ENCODE results near the gene DRD1.

The DRD1 gene

GRCh38 chr5:175394601-175395000 is 49.4 kb downstream of the DRD1 start:
- no peak overlapping the region for H3K27ac ChIP-seq
- TF ChIP-seq ZFX (IDR thresholded peaks at IDR 0.05; ENCODE audit: borderline replicate concordance): no peak
- TF ChIP-seq, protein P1, sequence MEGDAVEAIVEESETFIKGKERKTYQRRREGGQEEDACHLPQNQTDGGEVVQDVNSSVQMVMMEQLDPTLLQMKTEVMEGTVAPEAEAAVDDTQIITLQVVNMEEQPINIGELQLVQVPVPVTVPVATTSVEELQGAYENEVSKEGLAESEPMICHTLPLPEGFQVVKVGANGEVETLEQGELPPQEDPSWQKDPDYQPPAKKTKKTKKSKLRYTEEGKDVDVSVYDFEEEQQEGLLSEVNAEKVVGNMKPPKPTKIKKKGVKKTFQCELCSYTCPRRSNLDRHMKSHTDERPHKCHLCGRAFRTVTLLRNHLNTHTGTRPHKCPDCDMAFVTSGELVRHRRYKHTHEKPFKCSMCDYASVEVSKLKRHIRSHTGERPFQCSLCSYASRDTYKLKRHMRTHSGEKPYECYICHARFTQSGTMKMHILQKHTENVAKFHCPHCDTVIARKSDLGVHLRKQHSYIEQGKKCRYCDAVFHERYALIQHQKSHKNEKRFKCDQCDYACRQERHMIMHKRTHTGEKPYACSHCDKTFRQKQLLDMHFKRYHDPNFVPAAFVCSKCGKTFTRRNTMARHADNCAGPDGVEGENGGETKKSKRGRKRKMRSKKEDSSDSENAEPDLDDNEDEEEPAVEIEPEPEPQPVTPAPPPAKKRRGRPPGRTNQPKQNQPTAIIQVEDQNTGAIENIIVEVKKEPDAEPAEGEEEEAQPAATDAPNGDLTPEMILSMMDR (IDR thresholded peaks at IDR 0.05): no peak

GRCh38 chr5:175393897-175394296 is 50.1 kb downstream of the DRD1 start:
- H3K27ac ChIP-seq: no peak overlapping the region
- no peak for TF ChIP-seq ZFX (IDR thresholded peaks at IDR 0.05; ENCODE audit: borderline replicate concordance)
- TF ChIP-seq, protein P1 (IDR thresholded peaks at IDR 0.05): no peak

DNA sequence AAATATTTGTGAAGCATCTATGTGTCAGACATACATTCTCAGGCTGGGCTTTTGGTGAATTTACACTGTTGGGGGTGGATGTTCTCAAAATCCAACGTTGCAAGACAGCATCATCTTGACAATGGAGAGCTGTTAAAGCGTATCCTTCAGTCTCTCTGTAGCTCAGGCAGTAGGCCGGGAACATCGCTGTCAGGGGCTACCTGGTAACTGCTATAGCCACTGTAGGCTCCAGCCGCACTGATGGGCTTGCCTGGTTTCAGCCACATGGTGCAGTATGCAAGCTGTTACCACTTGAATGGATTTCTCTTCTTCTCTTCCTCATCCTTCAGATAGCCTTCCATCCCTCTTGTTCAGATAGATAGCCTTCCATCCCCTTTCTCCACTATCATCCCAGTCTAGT is 51.7 kb downstream of the DRD1 start:
- no peak for TF ChIP-seq ZFX (IDR thresholded peaks at IDR 0.05; ENCODE audit: borderline replicate concordance)
- TF ChIP-seq, protein P1 (IDR thresholded peaks at IDR 0.05): no peak
- no peak overlapping the region for H3K27ac ChIP-seq

- H3K27ac ChIP-seq: no peak overlapping the region
- TF ChIP-seq, protein P1 (IDR thresholded peaks at IDR 0.05): no peak
- TF ChIP-seq ZFX (IDR thresholded peaks at IDR 0.05; ENCODE audit: borderline replicate concordance): no peak
Measured at GRCh38 chr5:175390352-175391083, 53.5 kb downstream of the DRD1 start.
